GM12891 (cell line): ENCODE data around the gene PLCH2.

Experiments
- PAX5 ChIP-seq: IDR thresholded peaks from 2 replicates; pipeline ENCODE4 v1.6.1; 2011; ENCODE audit warnings: low read length, moderate library complexity, mild to moderate bottlenecking; ENCODE audit not compliant: insufficient read depth, severe bottlenecking
- POLR2A ChIP-seq: IDR thresholded peaks from 2 replicates; pipeline ENCODE4 v1.6.1; 2011; ENCODE audit warnings: low read depth, low read length, control low read depth
- POLR2AphosphoS5 ChIP-seq: IDR thresholded peaks from 2 replicates; pipeline ENCODE4 v1.6.1; 2011; ENCODE audit warnings: low read depth, low read length, control low read depth
- SPI1 ChIP-seq: IDR thresholded peaks from 2 replicates; pipeline ENCODE4 v1.6.1; 2011; ENCODE audit warnings: low read depth, low read length, control low read depth
- TAF1 ChIP-seq: IDR thresholded peaks from 2 replicates; pipeline ENCODE4 v1.6.1; 2011; ENCODE audit warnings: low read depth, low read length, control low read depth

DNA sequence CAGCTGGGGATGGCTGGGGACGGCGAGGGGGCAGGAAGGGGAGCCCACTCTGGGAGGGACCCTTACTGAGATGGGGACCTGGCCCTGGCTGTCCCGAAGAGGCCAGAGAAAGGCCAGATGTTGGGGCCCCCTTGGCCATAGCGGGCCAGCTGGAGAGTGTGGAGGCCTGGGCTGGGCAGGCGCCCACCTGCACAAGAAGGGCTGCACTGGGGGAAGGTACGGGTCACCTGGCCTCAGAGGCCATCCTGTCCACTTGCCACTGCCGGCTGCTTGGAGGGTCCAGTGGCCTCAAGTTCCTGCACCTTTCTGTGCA is 5.0 kb upstream of the PLCH2 start:
- no peak for TF ChIP-seq TAF1
- TF ChIP-seq POLR2AphosphoS5: no peak
- TF ChIP-seq POLR2A: no peak
- TF ChIP-seq SPI1: no peak
- TF ChIP-seq PAX5: no peak
